GM12878 (cell line): Measurements from ENCODE around the gene GPSM3. TPM values are rescaled to one million over a fixed set of nuclear protein-coding genes. Genes with fewer than 3 reads are reported as not detected.

Experiments
- ATF3 ChIP-seq: IDR thresholded peaks from 2 replicates; pipeline ENCODE4 v1.6.1; 2011; ENCODE audit warnings: low read depth, mild to moderate bottlenecking, low read length, moderate library complexity, borderline replicate concordance; ENCODE audit errors: extremely low read depth
- CEBPZ ChIP-seq: fragments of 150-350 bp; IDR thresholded peaks from 2 replicates; pipeline ENCODE4 v1.6.1; 2016; ENCODE audit warnings: low read depth, low read length
- CHD1 ChIP-seq: IDR thresholded peaks from 2 replicates; pipeline ENCODE4 v1.6.1; 2012; ENCODE audit warnings: low read depth, low read length, improper control_type of control experiment
- E2F4 ChIP-seq: IDR thresholded peaks from 2 replicates; pipeline ENCODE4 v1.6.1; 2012; ENCODE audit warnings: low read depth, low read length, improper control_type of control experiment
- EP300 ChIP-seq, 2 experiments: fragments of 150-350 bp in 1 of 2; IDR thresholded peaks; 2 replicates each; pipeline ENCODE4 v1.6.1; 2011 to 2012; ENCODE audit warnings: low read depth in 2 of 2, low read length in 2 of 2, borderline replicate concordance in 1 of 2, improper control_type of control experiment in 1 of 2, inconsistent platforms in 1 of 2; ENCODE audit not compliant: control insufficient read depth in 1 of 2
- FOXK2 ChIP-seq: fragments of 450-650 bp; IDR thresholded peaks from 2 replicates; pipeline ENCODE4 v1.6.1; 2017; ENCODE audit warnings: mild to moderate bottlenecking, moderate library complexity
- GATAD2B ChIP-seq: fragments of 450-650 bp; conservative IDR thresholded peaks from 2 replicates; pipeline ENCODE4 v1.6.1; 2017; ENCODE audit warnings: low read depth, mild to moderate bottlenecking, moderate library complexity
- HDAC2 ChIP-seq: fragments of 200-600 bp; sonication (generic); IDR thresholded peaks from 2 replicates; pipeline ENCODE4 v1.6.1; 2017
- IKZF1 ChIP-seq: fragments of 450-650 bp; conservative IDR thresholded peaks from 2 replicates; pipeline ENCODE4 v1.6.1; 2017; ENCODE audit warnings: antibody characterized with exemption, mild to moderate bottlenecking
- MAX ChIP-seq: IDR thresholded peaks from 2 replicates; pipeline ENCODE4 v1.6.1; 2012; ENCODE audit warnings: low read depth, low read length, improper control_type of control experiment
- MEF2B ChIP-seq: fragments of 450-650 bp; IDR thresholded peaks from 2 replicates; pipeline ENCODE4 v1.6.1; 2018; ENCODE audit warnings: mild to moderate bottlenecking, moderate library complexity; ENCODE audit not compliant: partially characterized antibody, poor library complexity, severe bottlenecking
- NFXL1 ChIP-seq: fragments of 450-650 bp; IDR thresholded peaks from 2 replicates; pipeline ENCODE4 v1.6.1; 2017; ENCODE audit warnings: antibody characterized with exemption, mild to moderate bottlenecking, borderline replicate concordance
- NFYA ChIP-seq: IDR thresholded peaks from 2 replicates; pipeline ENCODE4 v1.6.1; 2011; ENCODE audit warnings: low read depth, mild to moderate bottlenecking, low read length, improper control_type of control experiment, borderline replicate concordance
- PML ChIP-seq: IDR thresholded peaks from 2 replicates; pipeline ENCODE4 v1.6.1; 2012; ENCODE audit warnings: low read length, inconsistent platforms
- POLR2AphosphoS5 ChIP-seq: IDR thresholded peaks from 2 replicates; pipeline ENCODE4 v1.6.1; 2011; ENCODE audit warnings: mild to moderate bottlenecking, low read length, inconsistent platforms
- RAD21 ChIP-seq: IDR thresholded peaks from 2 replicates; pipeline ENCODE4 v1.6.1; 2011; ENCODE audit warnings: mild to moderate bottlenecking, low read depth, low read length, moderate library complexity; ENCODE audit not compliant: insufficient read depth
- RAD51 ChIP-seq: fragments of 450-650 bp; IDR thresholded peaks from 2 replicates; pipeline ENCODE4 v1.6.1; 2016; ENCODE audit warnings: moderate library complexity, mild to moderate bottlenecking, inconsistent platforms
- TCF7 ChIP-seq: IDR thresholded peaks from 2 replicates; pipeline ENCODE4 v1.6.1; 2014; ENCODE audit warnings: antibody characterized with exemption, borderline replicate concordance
- YBX1 ChIP-seq: fragments of 450-650 bp; IDR thresholded peaks from 2 replicates; pipeline ENCODE4 v1.6.1; 2016; ENCODE audit warnings: antibody characterized with exemption
- ZNF274 ChIP-seq: IDR thresholded peaks from one replicate; pipeline ENCODE4 v1.8.0; 2011; ENCODE audit not compliant: insufficient read length, insufficient read depth
- ZNF384 ChIP-seq: IDR thresholded peaks from 2 replicates; pipeline ENCODE4 v1.6.1; 2012; ENCODE audit warnings: low read depth, mild to moderate bottlenecking, low read length, improper control_type of control experiment, borderline replicate concordance
- polyA plus RNA-seq, 11 experiments: library from polyadenylated mRNA; depleted of rRNA in 4 of 11; unstranded in 6 of 11; stranded (reverse) in 5 of 11; fragments of >200 nt; fragmentation: Nextera tagmentation in 4 of 11; fragmentation: Illumina TruSeq in 1 of 11; extraction: Ambion mirVana in 4 of 11; extraction: Trizol in 1 of 11; gene quantifications; 1 replicate in 1 of 11; 2 replicates in 10 of 11; pipeline versions ENCODE4 v1.2.1 to v1.2.3, GENCODE V29; 2011 to 2016; ENCODE audit warnings: inconsistent platforms in 2 of 11, missing spikeins in 2 of 11, low read depth in 1 of 11
- total RNA-seq, 4 experiments: library from RNA; depleted of rRNA in 3 of 4; stranded (reverse); fragments of >200 nt in 3 of 4; fragmentation: Illumina TruSeq in 1 of 4; extraction: Trizol in 1 of 4; gene quantifications; 2 replicates each; pipeline versions ENCODE4 v1.2.1 to v1.2.3, GENCODE V29; 2013 to 2021
- TF ChIP-seq, protein P1 (sequence below): IDR thresholded peaks from 2 replicates; pipeline ENCODE4 v1.6.1; 2011; ENCODE audit warnings: mild to moderate bottlenecking, low read depth, low read length, moderate library complexity; ENCODE audit not compliant: insufficient replicate concordance
- TF ChIP-seq, protein P2 (sequence below): fragments of 450-650 bp; IDR thresholded peaks from 2 replicates; pipeline ENCODE4 v1.6.1; 2016; ENCODE audit warnings: mild to moderate bottlenecking

GPSM3 gene
- total and polyA plus RNA-seq, 10 of the 15 experiments (the other 5 are each of a cell fraction or from before 2014, with no cell fraction given) = 22.0 to 137 (median 113) TPM

DNA sequence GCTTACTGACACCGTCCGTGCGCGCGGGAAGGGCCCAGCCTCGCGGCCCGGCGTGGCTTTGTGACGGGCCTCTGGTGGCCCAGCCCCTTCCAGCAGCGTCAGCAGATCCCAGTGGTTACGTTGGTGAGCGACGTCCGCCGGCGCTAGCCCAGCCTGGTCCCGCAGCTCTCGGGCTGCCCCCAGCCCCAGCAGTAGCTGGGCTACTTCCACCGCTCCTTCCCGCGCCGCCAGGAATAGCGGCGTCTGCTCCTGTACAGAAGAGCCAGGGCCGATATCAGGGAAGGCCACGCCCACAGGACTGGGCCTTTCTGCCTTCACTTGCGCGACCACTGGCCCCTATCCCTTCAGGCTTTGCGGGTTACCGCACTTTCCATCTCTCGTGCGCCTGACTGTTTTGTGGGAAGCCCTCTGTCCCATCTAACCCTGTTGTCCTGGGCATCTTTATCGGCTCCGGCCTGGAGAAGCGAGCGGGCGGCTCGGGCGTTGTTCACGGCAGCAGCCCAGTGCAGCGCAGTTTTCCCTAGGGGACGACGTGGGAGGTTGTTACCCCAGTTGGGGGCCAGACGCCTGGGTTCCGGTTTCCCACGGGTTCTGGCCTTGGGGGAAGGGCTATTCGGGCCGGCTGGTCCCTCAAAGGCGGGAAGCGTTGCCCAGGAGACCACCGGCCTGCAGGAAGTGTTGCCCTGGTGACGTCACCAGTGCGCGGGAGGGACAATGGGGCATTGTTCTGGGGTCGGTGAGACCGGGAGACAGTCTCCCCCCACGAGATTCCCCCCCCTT, 3.6 kb upstream of the GPSM3 start (continued):
- TF ChIP-seq EP300 (IDR thresholded peaks at IDR 0.05; ENCODE audit: borderline replicate concordance in 1 of 2, control insufficient read depth in 1 of 2, low read depth in 2 of 2, low read length in 2 of 2) (peak; percentile 69 to 75), MEF2B (peak; percentile 99), CEBPZ (no peak), MAX (peak; percentile 41; the same call in 1 of the 2 replicates), IKZF1 (peak; percentile 95), PML (no peak), RAD21 (no peak), ATF3 (no peak), NFYA (no peak), CHD1 (no peak), E2F4 (peak; percentile 72), GATAD2B (peak; percentile 97), HDAC2 (no peak), ZNF384 (no peak), ZNF274 (no peak), RAD51 (no peak), FOXK2 (no peak), POLR2AphosphoS5 (peak; percentile 87), NFXL1 (no peak), TCF7 (no peak), YBX1 (no peak)
- TF ChIP-seq, protein P1, sequence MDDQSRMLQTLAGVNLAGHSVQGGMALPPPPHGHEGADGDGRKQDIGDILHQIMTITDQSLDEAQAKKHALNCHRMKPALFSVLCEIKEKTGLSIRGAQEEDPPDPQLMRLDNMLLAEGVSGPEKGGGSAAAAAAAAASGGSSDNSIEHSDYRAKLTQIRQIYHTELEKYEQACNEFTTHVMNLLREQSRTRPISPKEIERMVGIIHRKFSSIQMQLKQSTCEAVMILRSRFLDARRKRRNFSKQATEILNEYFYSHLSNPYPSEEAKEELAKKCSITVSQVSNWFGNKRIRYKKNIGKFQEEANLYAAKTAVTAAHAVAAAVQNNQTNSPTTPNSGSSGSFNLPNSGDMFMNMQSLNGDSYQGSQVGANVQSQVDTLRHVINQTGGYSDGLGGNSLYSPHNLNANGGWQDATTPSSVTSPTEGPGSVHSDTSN = peak; percentile 76
- TF ChIP-seq, protein P2, sequence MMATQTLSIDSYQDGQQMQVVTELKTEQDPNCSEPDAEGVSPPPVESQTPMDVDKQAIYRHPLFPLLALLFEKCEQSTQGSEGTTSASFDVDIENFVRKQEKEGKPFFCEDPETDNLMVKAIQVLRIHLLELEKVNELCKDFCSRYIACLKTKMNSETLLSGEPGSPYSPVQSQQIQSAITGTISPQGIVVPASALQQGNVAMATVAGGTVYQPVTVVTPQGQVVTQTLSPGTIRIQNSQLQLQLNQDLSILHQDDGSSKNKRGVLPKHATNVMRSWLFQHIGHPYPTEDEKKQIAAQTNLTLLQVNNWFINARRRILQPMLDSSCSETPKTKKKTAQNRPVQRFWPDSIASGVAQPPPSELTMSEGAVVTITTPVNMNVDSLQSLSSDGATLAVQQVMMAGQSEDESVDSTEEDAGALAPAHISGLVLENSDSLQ = peak; percentile 93
